Keratinocyte (primary cell): Measurements from ENCODE around the gene BCS1L. TPM values are rescaled to one million over a fixed set of nuclear protein-coding genes. Genes with fewer than 3 reads are reported as not detected.

Experiments
- DNase-seq: peaks from one replicate; pipeline ENCODE4 v3.0.0-alpha.2; 2011; ENCODE audit warnings: low read depth, missing footprints, low spot score
- FAIRE-seq: peaks from 2 replicates; lab custom pipeline; 2011; peaks lifted over from hg19 to GRCh38; lab: Jason Lieb, UNC
- H2AFZ ChIP-seq: 2 replicates; pipeline ENCODE4 v1.6.0; 2012; ENCODE audit warnings: low read length, control low read depth, inconsistent platforms; ENCODE audit not compliant: control insufficient read depth
- H3K27ac ChIP-seq: 2 replicates; pipeline ENCODE4 v1.5.1; 2011; ENCODE audit warnings: low read length; ENCODE audit not compliant: control insufficient read depth, insufficient read depth
- H3K27me3 ChIP-seq: 3 replicates; pipeline ENCODE4 v1.6.0; 2011; ENCODE audit warnings: low read length; ENCODE audit not compliant: control insufficient read depth, insufficient read depth; ENCODE audit errors: extremely low read depth
- H3K36me3 ChIP-seq, 2 experiments: 2 replicates in 1 of 2; 3 replicates in 1 of 2; pipeline ENCODE4 v1.5.1; 2011; ENCODE audit warnings: low read length in 2 of 2, mild to moderate bottlenecking in 1 of 2; ENCODE audit not compliant: control insufficient read depth in 2 of 2, insufficient read depth in 2 of 2; ENCODE audit errors: extremely low read depth in 1 of 2
- H3K4me1 ChIP-seq: 3 replicates; pipeline ENCODE4 v1.5.1; 2011; ENCODE audit warnings: low read length; ENCODE audit not compliant: control insufficient read depth, insufficient read depth; ENCODE audit errors: extremely low read depth
- H3K4me2 ChIP-seq: 3 replicates; pipeline ENCODE4 v1.6.0; 2011; ENCODE audit warnings: low read depth, low read length; ENCODE audit not compliant: control insufficient read depth, insufficient read depth; ENCODE audit errors: extremely low read depth
- H3K4me3 ChIP-seq, 3 experiments: fragments of 200-600 bp in 1 of 3; sonication (generic) in 1 of 3; 2 replicates in 2 of 3; 3 replicates in 1 of 3; pipeline ENCODE4 v1.5.1; 2011 to 2016; ENCODE audit warnings: low read length in 3 of 3, mild to moderate bottlenecking in 3 of 3, control low read depth in 2 of 3, inconsistent platforms in 1 of 3, low read depth in 1 of 3, mixed read lengths in 1 of 3, mixed run types in 1 of 3, moderate library complexity in 1 of 3; ENCODE audit not compliant: control insufficient read depth in 2 of 3, insufficient read depth in 2 of 3; ENCODE audit errors: extremely low read depth in 1 of 3
- H3K79me2 ChIP-seq: 2 replicates; pipeline ENCODE4 v1.6.0; 2012; ENCODE audit warnings: low read length; ENCODE audit not compliant: control insufficient read depth, insufficient read depth
- H3K9ac ChIP-seq: 3 replicates; pipeline ENCODE4 v1.6.0; 2011; ENCODE audit warnings: low read length; ENCODE audit not compliant: control insufficient read depth, insufficient read depth; ENCODE audit errors: extremely low read depth
- H3K9me1 ChIP-seq: 3 replicates; pipeline ENCODE4 v1.6.0; 2011; ENCODE audit warnings: low read length; ENCODE audit not compliant: control insufficient read depth, insufficient read depth; ENCODE audit errors: extremely low read depth
- H3K9me3 ChIP-seq: 2 replicates; pipeline ENCODE4 v1.5.1; 2012; ENCODE audit warnings: low read depth, low read length; ENCODE audit not compliant: control insufficient read depth
- H4K20me1 ChIP-seq: 3 replicates; pipeline ENCODE4 v1.6.0; 2011; ENCODE audit warnings: low read length; ENCODE audit not compliant: control insufficient read depth, insufficient read depth; ENCODE audit errors: extremely low read depth
- EZH2 ChIP-seq: IDR thresholded peaks from one replicate; pipeline ENCODE4 v1.6.1; 2012; ENCODE audit warnings: inconsistent platforms, mild to moderate bottlenecking, low read length, moderate library complexity
- dilution Hi-C: fragments of 300-500 bp; cut with MboI; formaldehyde crosslinking; loops from one replicate; pipeline ENCODE4 v1.7.0; 2020; ENCODE audit warnings: low sequenced_read_pairs; ENCODE audit not compliant: extremely low pct_ligation_motif_present
- polyA plus RNA-seq, 5 experiments: library from polyadenylated mRNA; depleted of rRNA in 3 of 5; stranded (reverse) in 3 of 5; stranded (forward) in 1 of 5; unstranded in 1 of 5; fragments of >200 nt; gene quantifications; 1 replicate in 1 of 5; 2 replicates in 3 of 5; 3 replicates in 1 of 5; pipeline versions ENCODE4 v1.2.1 to v1.2.3, GENCODE V29; 2011 to 2012; ENCODE audit warnings: missing spikeins in 2 of 5, low read depth in 1 of 5, low replicate concordance in 1 of 5
- TF ChIP-seq, protein P1 (sequence below), 3 experiments: IDR thresholded peaks in 1 of 3; conservative IDR thresholded peaks in 1 of 3; optimal IDR thresholded peaks in 1 of 3; 2 replicates in 2 of 3; 3 replicates in 1 of 3; pipeline versions ENCODE3 to v1.5.1; 2011; ENCODE audit warnings: low read length in 3 of 3, mild to moderate bottlenecking in 3 of 3, moderate library complexity in 2 of 3, control low read depth in 1 of 3, inconsistent platforms in 1 of 3; ENCODE audit not compliant: insufficient read depth in 2 of 3; ENCODE audit errors: extremely low read depth in 1 of 3

Gene BCS1L
- polyA plus RNA-seq, 1 donor (not counting 4 experiments of a cell fraction or from before 2014, with no cell fraction given) = 57.7 TPM

GRCh38 chr2:218648088-218648786, 11.2 kb upstream of the BCS1L start:
- peak; percentile 95 for FAIRE-seq
- Histone ChIP-seq H3K36me3 (peaks cover 47 to 52% of the 10 kb centered on the region in 2 experiments), H3K4me1 (peaks cover 23% of the 10 kb centered on the region)

GRCh38 chr2:218648787-218649100, 10.7 kb upstream of the BCS1L start:
- no peak overlapping the region for H3K9ac ChIP-seq
- peaks cover 13% of the 10 kb centered on the region for H3K79me2 ChIP-seq
- peaks cover 45 to 49% of the 10 kb centered on the region in 2 experiments for H3K36me3 ChIP-seq
- H4K20me1 ChIP-seq = no peaks in the 10 kb centered on the region
- no peak overlapping the region for H2AFZ ChIP-seq
- FAIRE-seq (no peak), DNase-seq (no peak)
- TF ChIP-seq, protein P1, sequence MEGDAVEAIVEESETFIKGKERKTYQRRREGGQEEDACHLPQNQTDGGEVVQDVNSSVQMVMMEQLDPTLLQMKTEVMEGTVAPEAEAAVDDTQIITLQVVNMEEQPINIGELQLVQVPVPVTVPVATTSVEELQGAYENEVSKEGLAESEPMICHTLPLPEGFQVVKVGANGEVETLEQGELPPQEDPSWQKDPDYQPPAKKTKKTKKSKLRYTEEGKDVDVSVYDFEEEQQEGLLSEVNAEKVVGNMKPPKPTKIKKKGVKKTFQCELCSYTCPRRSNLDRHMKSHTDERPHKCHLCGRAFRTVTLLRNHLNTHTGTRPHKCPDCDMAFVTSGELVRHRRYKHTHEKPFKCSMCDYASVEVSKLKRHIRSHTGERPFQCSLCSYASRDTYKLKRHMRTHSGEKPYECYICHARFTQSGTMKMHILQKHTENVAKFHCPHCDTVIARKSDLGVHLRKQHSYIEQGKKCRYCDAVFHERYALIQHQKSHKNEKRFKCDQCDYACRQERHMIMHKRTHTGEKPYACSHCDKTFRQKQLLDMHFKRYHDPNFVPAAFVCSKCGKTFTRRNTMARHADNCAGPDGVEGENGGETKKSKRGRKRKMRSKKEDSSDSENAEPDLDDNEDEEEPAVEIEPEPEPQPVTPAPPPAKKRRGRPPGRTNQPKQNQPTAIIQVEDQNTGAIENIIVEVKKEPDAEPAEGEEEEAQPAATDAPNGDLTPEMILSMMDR (optimal IDR thresholded peaks at IDR 0.05 in 1 of 3, IDR thresholded peaks at IDR 0.05 in 1 of 3, conservative IDR thresholded peaks at IDR 0.05 in 1 of 3; ENCODE audit: extremely low read depth in 1 of 3, insufficient read depth in 2 of 3, low read length in 3 of 3) = no peak
- TF ChIP-seq EZH2 = no peak
- no peak overlapping the region for H3K4me2 ChIP-seq
- peaks cover 23% of the 10 kb centered on the region for H3K4me1 ChIP-seq
- no peaks in the 10 kb centered on the region for H3K9me1 ChIP-seq
- H3K4me3 ChIP-seq = no peak overlapping the region
- dilution Hi-C loops = no loop called here
- no peak overlapping the region for H3K27ac ChIP-seq
- H3K9me3 ChIP-seq = no peaks in the 10 kb centered on the region
- no peaks in the 10 kb centered on the region for H3K27me3 ChIP-seq

More at GRCh38 chr2:218648088-218648786, 11.2 kb upstream of the BCS1L start:
- no peak for TF ChIP-seq EZH2
- TF ChIP-seq, protein P1 (optimal IDR thresholded peaks at IDR 0.05 in 1 of 3, IDR thresholded peaks at IDR 0.05 in 1 of 3, conservative IDR thresholded peaks at IDR 0.05 in 1 of 3; ENCODE audit: extremely low read depth in 1 of 3, insufficient read depth in 2 of 3, low read length in 3 of 3) = peak; percentile 79 to 98 (median 97)
- H3K9ac ChIP-seq = no peak overlapping the region
- no peaks in the 10 kb centered on the region for H3K27me3 ChIP-seq
- H3K4me3 ChIP-seq = no peak overlapping the region
- no peak overlapping the region for H2AFZ ChIP-seq
- no peaks in the 10 kb centered on the region for H3K9me3 ChIP-seq
- DNase-seq = no peak
- dilution Hi-C loops = no loop called here
- H3K9me1 ChIP-seq = no peaks in the 10 kb centered on the region
- no peak overlapping the region for H3K4me2 ChIP-seq
- peaks cover 13% of the 10 kb centered on the region for H3K79me2 ChIP-seq
- H4K20me1 ChIP-seq = peaks cover 3% of the 10 kb centered on the region
- no peak overlapping the region for H3K27ac ChIP-seq
